ENCODE data around the gene MYLK2. TPM values are rescaled to one million over a fixed set of nuclear protein-coding genes. Genes with fewer than 3 reads are reported as not detected.

Gene MYLK2
- total RNA-seq, 4 donors from 2014 or later: 0.33 to 0.65 (median 0.52) TPM; not detected in 1

DNA sequence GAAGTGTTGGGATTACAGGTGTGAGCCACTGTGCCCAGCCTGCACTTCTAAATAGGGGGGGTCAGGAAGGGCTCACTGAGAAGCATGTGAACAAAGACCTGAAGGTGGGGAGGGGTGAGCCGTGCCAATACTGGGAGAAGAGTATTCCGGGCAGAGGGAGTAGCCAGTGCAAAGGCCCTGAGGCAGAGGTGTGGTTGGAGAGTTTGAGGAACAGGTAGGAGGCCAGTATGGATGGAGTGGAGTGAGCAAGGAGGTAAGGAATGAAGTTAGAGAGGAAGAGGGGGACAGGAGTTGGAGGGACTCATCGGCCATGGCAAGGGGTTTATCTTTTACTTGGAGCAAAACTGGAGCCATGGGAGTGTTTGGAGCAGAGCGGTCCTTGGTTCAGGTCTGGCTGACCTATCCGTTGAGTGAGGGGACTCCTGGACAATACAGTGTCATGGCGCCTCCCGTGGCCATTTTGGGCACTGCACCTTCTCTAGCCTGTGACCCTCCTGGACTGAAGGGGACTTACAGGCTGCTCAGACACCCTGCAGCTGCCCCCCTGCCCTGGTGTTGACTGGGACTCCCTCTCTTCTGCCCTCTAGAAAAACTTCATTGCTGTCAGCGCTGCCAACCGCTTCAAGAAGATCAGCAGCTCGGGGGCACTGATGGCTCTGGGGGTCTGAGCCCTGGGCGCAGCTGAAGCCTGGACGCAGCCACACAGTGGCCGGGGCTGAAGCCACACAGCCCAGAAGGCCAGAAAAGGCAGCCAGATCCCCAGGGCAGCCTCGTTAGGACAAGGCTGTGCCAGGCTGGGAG, 14.2 kb downstream of the MYLK2 start:
- H3K9me3 ChIP-seq: no peaks in the 10 kb centered on the region
- no peak overlapping the region for H3K27ac ChIP-seq (replicated peaks in 1 of 4)
- peaks cover 20 to 35% (median 31%) of the 10 kb centered on the region in 4 donors for H3K4me1 ChIP-seq
- H3K4me3 ChIP-seq: no peak overlapping the region
- peaks cover 0 to 5% (median 0%) of the 10 kb centered on the region in 4 donors for H3K27me3 ChIP-seq
- 55% methylated on average over 9 of the region's 14 CpGs for WGBS
- intact Hi-C loops (cut with DNase I): no loop called here
- no peak for DNase-seq (ENCODE audit: extremely low spot score)
- TF ChIP-seq, protein P1, sequence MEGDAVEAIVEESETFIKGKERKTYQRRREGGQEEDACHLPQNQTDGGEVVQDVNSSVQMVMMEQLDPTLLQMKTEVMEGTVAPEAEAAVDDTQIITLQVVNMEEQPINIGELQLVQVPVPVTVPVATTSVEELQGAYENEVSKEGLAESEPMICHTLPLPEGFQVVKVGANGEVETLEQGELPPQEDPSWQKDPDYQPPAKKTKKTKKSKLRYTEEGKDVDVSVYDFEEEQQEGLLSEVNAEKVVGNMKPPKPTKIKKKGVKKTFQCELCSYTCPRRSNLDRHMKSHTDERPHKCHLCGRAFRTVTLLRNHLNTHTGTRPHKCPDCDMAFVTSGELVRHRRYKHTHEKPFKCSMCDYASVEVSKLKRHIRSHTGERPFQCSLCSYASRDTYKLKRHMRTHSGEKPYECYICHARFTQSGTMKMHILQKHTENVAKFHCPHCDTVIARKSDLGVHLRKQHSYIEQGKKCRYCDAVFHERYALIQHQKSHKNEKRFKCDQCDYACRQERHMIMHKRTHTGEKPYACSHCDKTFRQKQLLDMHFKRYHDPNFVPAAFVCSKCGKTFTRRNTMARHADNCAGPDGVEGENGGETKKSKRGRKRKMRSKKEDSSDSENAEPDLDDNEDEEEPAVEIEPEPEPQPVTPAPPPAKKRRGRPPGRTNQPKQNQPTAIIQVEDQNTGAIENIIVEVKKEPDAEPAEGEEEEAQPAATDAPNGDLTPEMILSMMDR (IDR thresholded peaks at IDR 0.05): peak; percentile 36 to 80 (median 47)
- TF ChIP-seq POLR2AphosphoS5 (IDR thresholded peaks at IDR 0.05): no peak
- no peaks in the 10 kb centered on the region for H3K36me3 ChIP-seq

GRCh38 chr20:31833931-31834521, 14.9 kb downstream of the MYLK2 start:
- Histone ChIP-seq H3K27ac (replicated peaks in 1 of 4) (no peak overlapping the region), H3K9me3 (no peaks in the 10 kb centered on the region), H3K4me1 (peaks cover 27 to 42% (median 38%) of the 10 kb centered on the region in 4 donors), H3K27me3 (peaks cover 0 to 5% (median 0%) of the 10 kb centered on the region in 4 donors), H3K4me3 (no peak overlapping the region), H3K36me3 (no peaks in the 10 kb centered on the region)
- DNase-seq (ENCODE audit: extremely low spot score): no peak
- intact Hi-C loops (cut with DNase I): no loop called here
- 85% methylated on average over 15 of the region's 20 CpGs for WGBS
- TF ChIP-seq POLR2A (IDR thresholded peaks at IDR 0.05; ENCODE audit: low read depth) (no peak), EP300 (IDR thresholded peaks at IDR 0.05) (no peak), POLR2AphosphoS5 (IDR thresholded peaks at IDR 0.05) (no peak)
- TF ChIP-seq, protein P1 (IDR thresholded peaks at IDR 0.05): no peak

GRCh38 chr20:31835554-31835953, 16.4 kb downstream of the MYLK2 start:
- intact Hi-C loops (cut with DNase I): no loop called here
- Histone ChIP-seq H3K4me3 (no peak overlapping the region), H3K27me3 (peaks cover 0 to 5% (median 0%) of the 10 kb centered on the region in 4 donors), H3K4me1 (peaks cover 27 to 43% (median 38%) of the 10 kb centered on the region in 4 donors), H3K27ac (replicated peaks in 1 of 4) (no peak overlapping the region), H3K9me3 (no peaks in the 10 kb centered on the region), H3K36me3 (no peaks in the 10 kb centered on the region)
- 78% methylated on average over 5 of the region's 9 CpGs for WGBS
- DNase-seq (ENCODE audit: extremely low spot score): no peak
- no peak for TF ChIP-seq POLR2A (IDR thresholded peaks at IDR 0.05; ENCODE audit: low read depth)
- TF ChIP-seq, protein P1 (IDR thresholded peaks at IDR 0.05): no peak
- no peak for TF ChIP-seq POLR2AphosphoS5 (IDR thresholded peaks at IDR 0.05)
- no peak for TF ChIP-seq EP300 (IDR thresholded peaks at IDR 0.05)

GRCh38 chr20:31835977-31836852, 17.1 kb downstream of the MYLK2 start:
- 39% methylated on average over 7 of the region's 14 CpGs for WGBS
- Histone ChIP-seq H3K4me3 (no peak overlapping the region), H3K9me3 (no peaks in the 10 kb centered on the region), H3K27me3 (peaks cover 0 to 5% (median 0%) of the 10 kb centered on the region in 4 donors), H3K36me3 (no peaks in the 10 kb centered on the region), H3K4me1 (peaks cover 30 to 43% (median 38%) of the 10 kb centered on the region in 4 donors), H3K27ac (replicated peaks in 1 of 4) (peak overlapping the region in 1 of 4 donors; percentile 4)
- TF ChIP-seq, protein P1 (IDR thresholded peaks at IDR 0.05): no peak
- TF ChIP-seq POLR2A (IDR thresholded peaks at IDR 0.05; ENCODE audit: low read depth): no peak
- TF ChIP-seq POLR2AphosphoS5 (IDR thresholded peaks at IDR 0.05): peak; percentile 57 to 58
- peak; percentile 94 for DNase-seq (ENCODE audit: extremely low spot score)
- intact Hi-C loops (cut with DNase I): no loop called here

All from esophagus muscularis mucosa (tissue), 4 donors.